ENCODE data around the gene CD248. TPM values are rescaled to one million over a fixed set of nuclear protein-coding genes. Genes with fewer than 3 reads are reported as not detected.

Gene CD248
- total RNA-seq, 1 donor from 2014 or later = 58.8 TPM

GRCh38 chr11:66272596-66272995, 44.2 kb downstream of the CD248 start:
- Histone ChIP-seq H3K27ac (ENCODE audit: low read depth, low read length) (no peak overlapping the region), H4K20me1 (ENCODE audit: insufficient read depth, low read length) (peaks cover 61% of the 10 kb centered on the region), H3K9ac (ENCODE audit: low read length) (no peak overlapping the region), H3K4me3 (ENCODE audit: insufficient read depth, low read depth, low read length) (no peak overlapping the region), H3K27me3 (ENCODE audit: insufficient read depth, low read length) (no peaks in the 10 kb centered on the region), H3K4me2 (ENCODE audit: low read length) (no peak overlapping the region), H3K36me3 (ENCODE audit: insufficient read depth, low read length) (peaks cover 36% of the 10 kb centered on the region), H3K9me3 (ENCODE audit: insufficient read depth, low read depth, low read length) (no peaks in the 10 kb centered on the region), H3K79me2 (ENCODE audit: insufficient read depth, low read length) (peaks cover 36% of the 10 kb centered on the region), H3K4me1 (ENCODE audit: insufficient read depth, low read length) (peaks cover 16% of the 10 kb centered on the region), H2AFZ (ENCODE audit: low read depth, low read length) (no peak overlapping the region)
- no peak overlapping the region for H3K27ac Mint-ChIP-seq (ENCODE audit: unreplicated experiment)
- TF ChIP-seq CTCF (IDR thresholded peaks at IDR 0.05; ENCODE audit: insufficient read depth, low read depth, low read length) (no peak), EZH2 (IDR thresholded peaks at IDR 0.05; ENCODE audit: insufficient read depth, low read length) (no peak)
- no peaks in the 10 kb centered on the region for H3K9me3 Mint-ChIP-seq (ENCODE audit: unreplicated experiment)
- H3K4me1 Mint-ChIP-seq (ENCODE audit: low read depth, unreplicated experiment) = peaks cover 6% of the 10 kb centered on the region
- no peaks in the 10 kb centered on the region for H3K27me3 Mint-ChIP-seq (ENCODE audit: low read depth, unreplicated experiment)
- no peak for DNase-seq (ENCODE audit: low read depth)
- peaks cover 24% of the 10 kb centered on the region for H3K36me3 Mint-ChIP-seq (ENCODE audit: low read depth, unreplicated experiment)
- FAIRE-seq = no peak
- peak overlapping the region; percentile 8 for H3K4me3 Mint-ChIP-seq (ENCODE audit: unreplicated experiment)

- no peak for FAIRE-seq
These were observed 45.0 kb downstream of the CD248 start for GRCh38 chr11:66271816-66272215.

GRCh38 chr11:66268952-66269905, 47.6 kb downstream of the CD248 start:
- peak; percentile 31 for DNase-seq (ENCODE audit: low read depth)

More at GRCh38 chr11:66271816-66272215, 45.0 kb downstream of the CD248 start:
- Mint-ChIP-seq H3K36me3 (ENCODE audit: low read depth, unreplicated experiment) (peaks cover 26% of the 10 kb centered on the region), H3K9me3 (ENCODE audit: unreplicated experiment) (no peaks in the 10 kb centered on the region), H3K4me3 (ENCODE audit: unreplicated experiment) (no peak overlapping the region), H3K27ac (ENCODE audit: unreplicated experiment) (peak overlapping the region; percentile 66), H3K27me3 (ENCODE audit: low read depth, unreplicated experiment) (no peaks in the 10 kb centered on the region), H3K4me1 (ENCODE audit: low read depth, unreplicated experiment) (peaks cover 10% of the 10 kb centered on the region)
- Histone ChIP-seq H3K4me1 (ENCODE audit: insufficient read depth, low read length) (peaks cover 19% of the 10 kb centered on the region), H3K9ac (ENCODE audit: low read length) (no peak overlapping the region), H4K20me1 (ENCODE audit: insufficient read depth, low read length) (peaks cover 58% of the 10 kb centered on the region), H3K27ac (ENCODE audit: low read depth, low read length) (no peak overlapping the region), H3K4me2 (ENCODE audit: low read length) (no peak overlapping the region), H3K27me3 (ENCODE audit: insufficient read depth, low read length) (no peaks in the 10 kb centered on the region), H3K36me3 (ENCODE audit: insufficient read depth, low read length) (peaks cover 36% of the 10 kb centered on the region), H2AFZ (ENCODE audit: low read depth, low read length) (no peak overlapping the region), H3K9me3 (ENCODE audit: insufficient read depth, low read depth, low read length) (no peaks in the 10 kb centered on the region), H3K79me2 (ENCODE audit: insufficient read depth, low read length) (peaks cover 36% of the 10 kb centered on the region), H3K4me3 (ENCODE audit: insufficient read depth, low read depth, low read length) (no peak overlapping the region)
- DNase-seq (ENCODE audit: low read depth) = no peak
- TF ChIP-seq EZH2 (IDR thresholded peaks at IDR 0.05; ENCODE audit: insufficient read depth, low read length) = no peak

More at GRCh38 chr11:66268952-66269905, 47.6 kb downstream of the CD248 start:
- H3K36me3 Mint-ChIP-seq (ENCODE audit: low read depth, unreplicated experiment) = peaks cover 27% of the 10 kb centered on the region
- no peak for FAIRE-seq
- no peaks in the 10 kb centered on the region for H3K27me3 Mint-ChIP-seq (ENCODE audit: low read depth, unreplicated experiment)
- Histone ChIP-seq H3K4me3 (ENCODE audit: insufficient read depth, low read depth, low read length) (peak overlapping the region; percentile 90), H3K4me1 (ENCODE audit: insufficient read depth, low read length) (peaks cover 21% of the 10 kb centered on the region), H3K27me3 (ENCODE audit: insufficient read depth, low read length) (no peaks in the 10 kb centered on the region), H3K9me3 (ENCODE audit: insufficient read depth, low read depth, low read length) (no peaks in the 10 kb centered on the region), H3K79me2 (ENCODE audit: insufficient read depth, low read length) (peaks cover 36% of the 10 kb centered on the region), H4K20me1 (ENCODE audit: insufficient read depth, low read length) (peaks cover 52% of the 10 kb centered on the region), H2AFZ (ENCODE audit: low read depth, low read length) (no peak overlapping the region), H3K36me3 (ENCODE audit: insufficient read depth, low read length) (peaks cover 27% of the 10 kb centered on the region), H3K4me2 (ENCODE audit: low read length) (peak overlapping the region; percentile 88), H3K9ac (ENCODE audit: low read length) (peak overlapping the region; percentile 96), H3K27ac (ENCODE audit: low read depth, low read length) (peak overlapping the region; percentile 83)
- peak overlapping the region; percentile 92 for H3K4me3 Mint-ChIP-seq (ENCODE audit: unreplicated experiment)
- peak; percentile 11 for TF ChIP-seq CTCF (IDR thresholded peaks at IDR 0.05; ENCODE audit: insufficient read depth, low read depth, low read length)
- no peak for TF ChIP-seq EZH2 (IDR thresholded peaks at IDR 0.05; ENCODE audit: insufficient read depth, low read length)
- peak overlapping the region; percentile 93 for H3K27ac Mint-ChIP-seq (ENCODE audit: unreplicated experiment)
- peaks cover 10% of the 10 kb centered on the region for H3K4me1 Mint-ChIP-seq (ENCODE audit: low read depth, unreplicated experiment)
- no peaks in the 10 kb centered on the region for H3K9me3 Mint-ChIP-seq (ENCODE audit: unreplicated experiment)

Data from astrocyte (in vitro differentiated cells and primary cell).